Stimulated activated CD8-positive, alpha-beta memory T cell treated with anti-CD3 and anti-CD28 coated beads, Interleukin-12 subunit alpha, Interleukin-12 subunit beta, amount 100 ng/mL, for 24 hours (primary cell): ENCODE measurements around the gene PROK1.

Experiments
- DNase-seq: peaks from one replicate; pipeline ENCODE4 v3.0.0-alpha.2; 2020; ENCODE audit errors: extremely low read depth

PROK1 gene

DNA sequence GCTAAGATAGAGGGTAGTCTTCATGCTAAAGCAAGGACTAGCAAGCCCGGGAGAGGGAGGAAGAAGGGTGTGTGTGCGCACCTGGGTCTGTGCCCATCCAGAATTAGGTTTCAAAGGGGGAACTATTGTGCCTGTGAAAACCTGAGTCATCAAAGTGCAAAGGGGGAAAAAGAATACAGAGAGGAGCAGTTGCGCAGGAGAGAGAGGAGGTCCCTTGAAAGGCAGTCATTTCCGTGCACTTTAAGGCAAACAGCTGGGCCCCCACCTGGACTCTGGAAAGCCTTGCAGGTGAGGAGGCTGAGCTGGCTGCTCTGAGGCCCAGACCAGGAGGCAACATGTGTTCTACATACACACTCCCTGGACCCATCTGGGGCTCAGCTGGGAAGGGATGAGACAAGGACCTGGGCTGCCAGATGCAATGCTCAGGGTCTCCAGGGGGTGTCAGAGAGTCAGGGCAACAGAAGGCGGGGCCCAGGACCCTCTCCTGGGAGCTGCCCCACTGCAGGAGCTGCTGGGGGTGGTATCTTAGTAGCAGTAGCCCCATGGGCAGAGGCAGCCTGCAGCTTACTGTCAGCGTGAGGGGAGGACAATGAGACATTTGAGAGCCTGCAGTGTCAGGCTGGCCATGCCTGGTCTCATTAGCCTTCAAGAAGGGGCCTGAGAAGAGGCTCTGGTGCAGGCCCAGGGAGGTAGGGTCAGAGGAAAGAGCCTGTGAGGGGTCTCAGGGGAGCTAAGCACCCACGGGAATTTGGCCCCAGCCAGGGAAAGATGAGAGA lies 14.3 kb downstream of the PROK1 start:
- DNase-seq = no peak

DNA sequence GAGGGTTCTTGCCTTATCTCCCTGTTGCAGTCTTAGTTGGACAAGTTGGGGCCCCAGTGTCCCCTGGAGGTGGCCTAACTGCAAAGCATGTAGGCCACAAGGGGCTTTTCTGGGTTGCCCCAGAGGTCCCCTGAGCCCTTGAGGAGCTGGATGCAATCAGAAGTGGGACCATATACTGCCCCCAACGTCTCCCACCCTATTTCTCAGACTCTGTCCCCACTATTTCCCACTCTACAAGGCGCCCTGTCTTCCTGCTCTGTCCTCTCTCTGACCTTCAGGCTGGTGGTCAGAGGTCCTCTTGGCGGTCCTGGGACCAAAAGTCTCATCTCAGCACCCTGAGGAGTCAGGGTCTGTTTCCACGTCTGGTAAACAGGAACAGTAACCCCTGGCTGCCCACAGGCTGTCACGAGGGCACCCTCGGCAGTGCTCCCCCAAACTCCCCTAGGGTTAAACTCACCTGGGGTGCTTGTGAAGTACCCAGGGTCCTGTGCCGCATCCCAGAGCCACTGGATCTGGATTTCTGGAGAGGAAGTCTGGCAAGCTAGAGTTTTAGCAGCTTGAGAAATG lies 14.9 kb downstream of the PROK1 start:
- DNase-seq = no peak

GRCh38 chr1:110466646-110467280 lies 15.8 kb downstream of the PROK1 start:
- DNase-seq = no peak

GRCh38 chr1:110471131-110471530 lies 20.2 kb downstream of the PROK1 start:
- DNase-seq = no peak

GRCh38 chr1:110472546-110472945 lies 21.6 kb downstream of the PROK1 start:
- no peak for DNase-seq

DNA sequence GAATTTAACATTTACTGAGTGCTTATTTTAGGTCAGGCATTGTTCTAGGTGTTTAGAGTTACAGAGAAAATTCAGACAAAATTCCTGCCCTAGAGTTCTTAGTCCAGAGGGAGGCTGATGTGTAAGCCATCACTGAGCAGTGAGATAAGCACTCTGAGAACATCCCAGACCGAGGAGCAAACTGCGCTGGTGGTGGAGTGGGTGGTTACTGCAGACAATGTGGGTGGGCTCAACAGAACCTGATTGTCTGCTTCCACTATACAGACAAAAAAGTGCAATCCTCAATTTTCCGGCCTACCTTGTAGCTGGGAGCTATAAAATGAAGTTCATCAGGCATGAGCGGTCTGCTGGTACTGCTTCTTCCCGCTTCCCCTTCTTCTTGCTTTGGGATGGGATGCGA lies 23.5 kb downstream of the PROK1 start:
- no peak for DNase-seq

- DNase-seq = no peak
These were observed 24.5 kb downstream of the PROK1 start for GRCh38 chr1:110475362-110476027.

DNA sequence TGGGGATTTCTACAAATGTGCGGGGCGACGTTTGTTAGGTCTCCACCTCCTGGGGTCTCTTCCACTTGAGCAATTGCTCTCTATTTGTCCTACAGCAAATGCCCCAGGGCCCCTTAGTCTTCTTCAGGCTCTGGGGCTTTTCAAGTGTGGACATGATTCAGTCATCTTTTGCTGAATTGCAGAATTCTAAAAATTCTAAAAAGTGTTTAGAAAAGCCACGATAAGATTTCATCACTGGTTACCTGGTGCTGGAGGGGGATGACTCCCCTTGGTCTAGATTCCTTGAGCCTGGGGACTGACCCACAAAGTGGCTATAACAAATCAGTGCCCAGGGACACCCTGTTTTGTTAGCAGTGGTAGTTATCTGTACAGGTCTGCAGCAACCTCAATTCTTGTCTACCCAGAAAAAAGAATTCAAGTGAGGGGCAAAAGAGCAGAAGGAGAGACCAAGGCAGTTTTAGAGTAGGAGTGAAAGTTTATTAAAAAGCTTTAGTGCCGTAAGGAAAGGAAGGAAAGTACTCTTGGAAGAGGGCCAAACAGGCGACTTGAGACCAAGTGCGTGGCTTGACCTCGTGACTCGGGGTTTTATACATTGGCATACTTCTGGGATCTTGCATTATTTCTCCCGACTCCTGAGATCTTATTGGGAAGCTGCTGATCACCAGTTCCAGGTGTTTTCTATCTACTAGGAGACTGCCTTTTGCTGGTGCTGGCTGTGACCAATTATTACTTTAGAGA lies 25.2 kb downstream of the PROK1 start:
- no peak for DNase-seq

- DNase-seq = no peak
These were observed 26.1 kb downstream of the PROK1 start for GRCh38 chr1:110477041-110477440.

- DNase-seq = no peak
These were observed 26.6 kb downstream of the PROK1 start for GRCh38 chr1:110477445-110477957.

- no peak for DNase-seq
These were observed 27.2 kb downstream of the PROK1 start for GRCh38 chr1:110477967-110478640.

GRCh38 chr1:110478886-110479285 lies 27.9 kb downstream of the PROK1 start:
- DNase-seq = no peak

DNA sequence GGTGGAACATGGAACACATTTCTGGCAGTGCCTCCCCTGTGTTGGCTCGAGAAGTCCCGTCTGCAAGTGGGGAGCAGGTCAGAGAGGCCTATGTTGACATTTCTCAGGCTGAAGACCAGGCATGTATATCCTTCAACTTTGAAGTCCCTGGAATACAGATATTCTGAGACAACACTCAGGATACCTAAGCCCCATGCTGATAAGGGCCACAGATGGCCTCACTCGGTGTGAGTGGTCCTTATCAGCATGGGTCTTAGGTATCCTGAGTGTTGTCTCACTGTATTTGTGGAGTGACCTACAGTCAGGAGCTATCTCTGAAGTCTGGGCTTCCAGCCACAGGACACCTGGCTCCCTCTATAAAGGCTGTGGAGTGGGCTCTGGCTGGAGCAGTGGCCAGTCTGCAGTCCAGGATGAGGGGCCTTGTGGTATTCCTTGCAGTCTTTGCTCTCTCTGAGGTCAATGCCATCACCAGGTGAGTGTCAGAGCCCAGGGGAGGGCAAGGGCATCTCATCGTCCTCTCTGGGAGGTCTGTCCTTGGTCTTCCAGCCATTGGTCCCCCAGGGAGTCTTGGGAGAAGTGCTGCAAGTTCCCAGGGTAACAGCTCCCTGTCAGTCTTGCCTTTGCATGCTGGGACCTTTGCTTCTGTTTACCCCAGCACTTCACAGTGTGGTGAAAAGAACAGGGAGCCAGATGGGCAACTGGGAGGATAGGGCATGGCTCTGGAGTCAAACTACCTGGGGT lies 29.6 kb downstream of the PROK1 start:
- no peak for DNase-seq

DNA sequence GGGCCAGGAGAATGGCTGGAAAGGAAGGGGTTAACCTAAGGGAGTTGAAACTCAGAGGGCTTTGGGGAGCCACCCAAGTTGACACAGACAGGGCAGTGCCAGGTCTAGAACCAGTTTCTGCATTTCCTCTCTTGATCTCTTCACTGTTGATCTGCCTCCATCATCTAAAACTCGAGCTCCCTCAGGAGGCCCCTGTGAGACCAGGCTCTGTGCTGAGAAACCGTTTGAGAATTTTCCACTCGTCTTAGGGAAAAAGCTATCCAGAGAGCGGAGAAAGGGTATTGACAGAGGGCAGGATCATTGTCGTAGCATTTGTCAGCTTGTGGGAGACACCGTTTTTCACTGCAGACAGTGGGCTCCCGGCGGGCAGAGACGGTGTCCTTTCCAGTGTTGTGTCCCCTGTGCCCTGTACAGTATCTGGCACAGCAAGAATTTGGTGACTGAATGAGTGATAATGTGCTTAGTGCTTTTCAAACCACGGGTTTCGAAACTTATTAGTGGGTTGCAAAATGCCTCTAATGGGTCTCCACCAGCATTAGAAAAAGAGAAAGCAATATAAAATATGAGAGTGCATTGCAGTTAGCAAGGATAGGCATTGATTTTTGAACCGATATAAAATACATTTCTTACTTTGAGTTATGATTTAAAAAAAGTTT lies 31.1 kb downstream of the PROK1 start:
- no peak for DNase-seq

GRCh38 chr1:110482662-110483307 lies 31.8 kb downstream of the PROK1 start:
- no peak for DNase-seq

DNA sequence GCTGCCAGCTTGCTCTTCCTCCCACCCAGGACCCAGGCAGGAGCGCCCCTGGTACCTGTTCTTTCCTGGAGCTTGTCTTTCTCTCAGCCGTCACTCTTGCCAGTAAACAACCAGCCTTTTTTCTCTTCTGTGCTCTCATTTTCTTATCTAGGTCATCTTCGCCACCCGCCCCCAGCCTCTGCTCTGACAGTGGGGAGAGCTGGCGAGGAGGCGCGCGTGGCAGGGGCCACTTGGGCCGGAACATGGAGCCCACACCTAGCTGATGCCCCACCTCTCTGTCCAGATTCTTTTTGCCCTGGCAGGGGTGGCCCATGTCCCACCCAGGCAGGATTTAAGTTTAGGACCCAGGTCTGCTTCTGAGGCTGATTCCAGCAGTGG lies 32.3 kb downstream of the PROK1 start:
- DNase-seq = no peak

- no peak for DNase-seq
These were observed 33.9 kb downstream of the PROK1 start for GRCh38 chr1:110484801-110485200.

GRCh38 chr1:110485725-110486124 lies 34.8 kb downstream of the PROK1 start:
- DNase-seq = no peak

- DNase-seq = no peak
These were observed 36.8 kb downstream of the PROK1 start for GRCh38 chr1:110487726-110488125.
